GM18907 (cell line): ENCODE results near the gene ISG15.
"Not testable (repeated sequence)": the region's sequence is repeated elsewhere in the genome, so short reads cannot be mapped to it uniquely, and the experiment has no call there.

Experiments used
- ATAC-seq: cut with Tn5 transposase; IDR thresholded peaks from one replicate; pipeline ENCODE4 v1.9.1; 2021; ENCODE audit warnings: mild to moderate bottlenecking, moderate library complexity; ENCODE audit not compliant: unreplicated experiment

ISG15 gene

DNA sequence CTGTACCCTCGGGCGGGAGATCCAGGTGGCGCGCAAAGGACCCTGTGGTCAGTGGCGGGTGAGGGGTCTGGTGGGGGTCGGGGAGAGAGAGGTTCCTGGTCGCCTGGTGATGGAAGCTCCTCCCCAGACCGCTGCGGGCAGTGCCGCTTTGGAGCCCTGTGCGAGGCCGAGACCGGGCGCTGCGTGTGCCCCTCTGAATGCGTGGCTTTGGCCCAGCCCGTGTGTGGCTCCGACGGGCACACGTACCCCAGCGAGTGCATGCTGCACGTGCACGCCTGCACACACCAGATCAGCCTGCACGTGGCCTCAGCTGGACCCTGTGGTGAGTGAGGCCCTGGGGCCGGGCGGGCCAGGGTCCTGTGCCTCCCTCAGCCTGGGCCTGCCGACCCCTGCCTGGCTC is 30.1 kb downstream of the ISG15 start:
- no peak for ATAC-seq

DNA sequence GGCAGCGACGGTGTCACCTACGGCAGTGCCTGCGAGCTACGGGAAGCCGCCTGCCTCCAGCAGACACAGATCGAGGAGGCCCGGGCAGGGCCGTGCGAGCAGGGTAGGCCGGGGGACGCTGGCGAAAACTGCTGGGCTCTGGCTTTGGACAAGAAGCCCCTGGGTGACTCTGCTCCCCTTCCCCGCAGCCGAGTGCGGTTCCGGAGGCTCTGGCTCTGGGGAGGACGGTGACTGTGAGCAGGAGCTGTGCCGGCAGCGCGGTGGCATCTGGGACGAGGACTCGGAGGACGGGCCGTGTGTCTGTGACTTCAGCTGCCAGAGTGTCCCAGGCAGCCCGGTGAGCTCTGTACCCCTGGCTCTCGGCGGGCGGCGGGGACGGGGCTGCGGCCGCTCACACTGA is 30.6 kb downstream of the ISG15 start:
- no peak for ATAC-seq

DNA sequence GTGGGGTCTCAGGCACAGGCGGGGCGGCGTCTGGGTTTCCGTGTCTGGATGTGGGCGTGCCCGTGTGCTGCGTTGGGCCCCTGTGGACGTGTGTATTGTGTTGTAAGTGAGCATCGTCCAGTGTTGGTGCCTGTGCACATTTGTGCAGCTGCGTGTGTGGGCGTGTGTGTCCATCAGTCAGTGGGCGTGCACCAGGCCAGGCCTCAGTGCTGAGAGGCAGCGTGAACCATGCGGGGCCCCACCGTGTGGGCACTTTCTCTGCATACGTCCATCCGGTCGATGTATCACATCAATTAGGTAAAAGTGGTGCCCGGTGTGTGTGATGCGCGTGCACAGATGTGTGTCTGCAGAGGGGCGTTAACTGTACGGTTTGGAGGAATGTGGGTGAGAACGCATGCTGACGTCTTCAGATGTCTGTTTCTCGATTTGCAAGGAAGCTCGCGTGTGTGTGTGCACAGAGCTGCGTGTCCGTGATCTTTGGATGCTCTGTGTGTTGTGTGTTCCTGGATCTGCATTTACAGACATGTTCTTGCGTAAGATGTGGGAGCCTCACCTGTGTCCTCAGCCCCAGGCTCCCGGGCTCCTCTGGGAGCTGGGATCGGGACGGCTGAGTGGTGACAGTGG is 31.3 kb downstream of the ISG15 start:
- ATAC-seq: no peak

DNA sequence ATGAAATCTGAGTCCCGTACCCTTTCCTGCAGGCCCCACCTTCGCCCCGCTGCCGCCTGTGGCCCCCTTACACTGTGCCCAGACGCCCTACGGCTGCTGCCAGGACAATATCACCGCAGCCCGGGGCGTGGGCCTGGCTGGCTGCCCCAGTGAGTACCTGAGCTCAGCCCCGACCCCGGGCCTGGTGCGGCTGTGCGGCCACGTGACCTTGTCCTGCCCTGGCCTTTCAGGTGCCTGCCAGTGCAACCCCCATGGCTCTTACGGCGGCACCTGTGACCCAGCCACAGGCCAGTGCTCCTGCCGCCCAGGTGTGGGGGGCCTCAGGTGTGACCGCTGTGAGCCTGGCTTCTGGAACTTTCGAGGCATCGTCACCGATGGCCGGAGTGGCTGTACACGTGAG is 31.8 kb downstream of the ISG15 start:
- no peak for ATAC-seq

DNA sequence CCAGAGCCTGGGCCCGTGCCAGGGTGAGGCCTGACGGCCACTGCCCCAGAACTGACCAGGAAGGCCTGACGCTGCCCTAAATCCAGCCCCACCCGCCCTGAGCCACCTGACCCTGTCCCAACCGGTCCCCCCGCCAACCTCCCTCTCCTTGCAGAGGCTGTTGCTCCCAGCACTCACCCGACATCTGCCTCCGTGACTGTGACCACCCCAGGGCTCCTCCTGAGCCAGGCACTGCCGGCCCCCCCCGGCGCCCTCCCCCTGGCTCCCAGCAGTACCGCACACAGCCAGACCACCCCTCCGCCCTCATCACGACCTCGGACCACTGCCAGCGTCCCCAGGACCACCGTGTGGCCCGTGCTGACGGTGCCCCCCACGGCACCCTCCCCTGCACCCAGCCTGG is 32.9 kb downstream of the ISG15 start:
- ATAC-seq: no peak

DNA sequence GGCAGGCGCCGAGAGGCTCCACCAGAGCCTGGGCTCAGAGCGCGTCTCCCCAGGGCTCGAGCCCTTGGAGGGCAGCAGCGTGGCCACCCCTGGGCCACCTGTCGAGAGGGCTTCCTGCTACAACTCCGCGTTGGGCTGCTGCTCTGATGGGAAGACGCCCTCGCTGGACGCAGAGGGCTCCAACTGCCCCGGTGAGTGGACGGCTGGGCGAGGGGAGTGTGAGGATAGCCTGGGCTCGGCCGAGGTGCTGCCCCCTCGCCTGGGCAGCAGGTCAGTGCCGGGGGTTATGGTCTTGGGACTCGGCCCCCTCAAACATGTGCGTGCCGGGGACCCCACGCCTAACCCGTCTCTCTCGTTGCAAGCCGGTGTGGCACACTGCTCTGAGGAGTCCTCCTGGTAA is 33.5 kb downstream of the ISG15 start:
- no peak for ATAC-seq

DNA sequence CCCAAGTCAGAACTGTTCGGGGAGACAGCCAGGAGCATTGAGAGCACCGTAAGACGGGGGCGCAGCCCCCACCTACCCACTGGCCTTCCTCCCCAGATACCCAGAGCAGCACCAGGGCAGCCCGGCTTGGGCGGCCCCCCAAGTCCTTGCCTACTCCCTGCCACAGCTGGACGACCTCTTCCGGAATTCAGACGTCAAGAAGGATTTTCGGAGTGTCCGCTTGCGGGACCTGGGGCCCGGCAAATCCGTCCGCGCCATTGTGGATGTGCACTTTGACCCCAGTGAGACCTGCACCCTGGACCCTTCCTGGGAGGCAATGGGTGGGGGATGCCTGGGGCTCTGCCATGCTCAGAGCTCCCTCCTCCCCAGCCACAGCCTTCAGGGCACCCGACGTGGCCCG is 34.1 kb downstream of the ISG15 start:
- ATAC-seq: no peak

DNA sequence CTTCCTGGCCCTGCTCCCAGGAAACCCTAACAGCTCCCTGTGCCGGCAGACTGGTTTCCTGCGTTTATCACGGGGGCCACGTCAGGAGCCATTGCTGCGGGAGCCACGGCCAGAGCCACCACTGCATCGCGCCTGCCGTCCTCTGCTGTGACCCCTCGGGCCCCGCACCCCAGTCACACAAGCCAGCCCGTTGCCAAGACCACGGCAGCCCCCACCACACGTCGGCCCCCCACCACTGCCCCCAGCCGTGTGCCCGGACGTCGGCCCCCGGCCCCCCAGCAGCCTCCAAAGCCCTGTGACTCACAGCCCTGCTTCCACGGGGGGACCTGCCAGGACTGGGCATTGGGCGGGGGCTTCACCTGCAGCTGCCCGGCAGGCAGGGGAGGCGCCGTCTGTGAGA is 34.7 kb downstream of the ISG15 start:
- no peak for ATAC-seq

DNA sequence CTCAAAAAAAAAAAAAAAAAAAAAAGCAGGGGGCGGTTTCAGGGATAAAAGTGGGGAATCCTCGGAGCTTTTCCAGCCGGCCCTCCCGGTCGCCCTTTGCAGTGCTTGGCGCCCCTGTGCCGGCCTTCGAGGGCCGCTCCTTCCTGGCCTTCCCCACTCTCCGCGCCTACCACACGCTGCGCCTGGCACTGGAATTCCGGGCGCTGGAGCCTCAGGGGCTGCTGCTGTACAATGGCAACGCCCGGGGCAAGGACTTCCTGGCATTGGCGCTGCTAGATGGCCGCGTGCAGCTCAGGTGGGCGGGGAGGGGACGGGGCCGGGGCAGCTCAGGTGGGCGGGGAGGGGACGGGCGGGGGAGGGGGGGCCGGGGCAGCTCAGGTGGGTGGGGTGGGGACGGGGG is 35.5 kb downstream of the ISG15 start:
- ATAC-seq: no peak

DNA sequence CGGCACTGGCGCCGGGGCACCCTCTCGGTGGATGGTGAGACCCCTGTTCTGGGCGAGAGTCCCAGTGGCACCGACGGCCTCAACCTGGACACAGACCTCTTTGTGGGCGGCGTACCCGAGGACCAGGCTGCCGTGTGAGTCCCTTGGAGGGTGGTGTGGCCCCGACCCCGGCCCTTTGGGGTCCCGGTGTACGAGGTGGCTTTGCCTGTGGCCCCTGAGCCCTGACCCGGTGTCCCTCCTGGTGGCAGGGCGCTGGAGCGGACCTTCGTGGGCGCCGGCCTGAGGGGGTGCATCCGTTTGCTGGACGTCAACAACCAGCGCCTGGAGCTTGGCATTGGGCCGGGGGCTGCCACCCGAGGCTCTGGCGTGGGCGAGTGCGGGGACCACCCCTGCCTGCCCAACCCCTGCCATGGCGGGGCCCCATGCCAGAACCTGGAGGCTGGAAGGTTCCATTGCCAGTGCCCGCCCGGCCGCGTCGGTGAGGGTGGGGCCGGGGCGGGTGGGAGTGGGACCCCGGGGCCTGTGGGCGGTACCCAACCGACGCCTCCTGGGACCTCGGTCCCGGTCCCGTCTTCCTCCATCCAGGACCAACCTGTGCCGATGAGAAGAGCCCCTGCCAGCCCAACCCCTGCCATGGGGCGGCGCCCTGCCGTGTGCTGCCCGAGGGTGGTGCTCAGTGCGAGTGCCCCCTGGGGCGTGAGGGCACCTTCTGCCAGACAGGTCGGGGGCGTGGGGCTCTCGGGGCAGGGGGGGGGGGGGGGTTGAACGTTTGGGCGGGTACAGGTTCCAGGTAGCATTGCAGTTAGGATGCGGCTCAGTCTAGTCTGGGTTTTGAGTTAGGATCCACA is 36.2 kb downstream of the ISG15 start:
- ATAC-seq: no peak

DNA sequence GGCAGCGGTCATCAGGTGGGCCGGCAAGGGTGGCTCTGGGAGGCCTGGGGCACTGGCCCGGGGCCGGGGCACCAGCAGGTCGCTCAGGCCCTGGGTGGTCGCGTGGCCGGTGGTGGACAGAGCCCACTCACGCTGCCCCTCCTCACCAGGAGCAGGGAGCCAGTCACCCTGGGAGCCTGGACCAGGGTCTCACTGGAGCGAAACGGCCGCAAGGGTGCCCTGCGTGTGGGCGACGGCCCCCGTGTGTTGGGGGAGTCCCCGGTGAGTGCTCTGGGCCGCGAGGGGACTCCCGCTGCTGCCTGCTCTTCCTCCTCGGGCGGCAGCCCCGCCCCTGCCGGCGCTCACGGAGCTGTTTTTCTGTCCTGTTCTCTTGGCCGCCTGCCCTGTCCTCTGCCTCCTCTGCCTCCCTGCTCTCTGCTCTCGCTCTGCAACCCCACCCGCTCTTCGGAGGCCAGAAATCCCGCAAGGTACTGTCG is 37.3 kb downstream of the ISG15 start:
- no peak for ATAC-seq

DNA sequence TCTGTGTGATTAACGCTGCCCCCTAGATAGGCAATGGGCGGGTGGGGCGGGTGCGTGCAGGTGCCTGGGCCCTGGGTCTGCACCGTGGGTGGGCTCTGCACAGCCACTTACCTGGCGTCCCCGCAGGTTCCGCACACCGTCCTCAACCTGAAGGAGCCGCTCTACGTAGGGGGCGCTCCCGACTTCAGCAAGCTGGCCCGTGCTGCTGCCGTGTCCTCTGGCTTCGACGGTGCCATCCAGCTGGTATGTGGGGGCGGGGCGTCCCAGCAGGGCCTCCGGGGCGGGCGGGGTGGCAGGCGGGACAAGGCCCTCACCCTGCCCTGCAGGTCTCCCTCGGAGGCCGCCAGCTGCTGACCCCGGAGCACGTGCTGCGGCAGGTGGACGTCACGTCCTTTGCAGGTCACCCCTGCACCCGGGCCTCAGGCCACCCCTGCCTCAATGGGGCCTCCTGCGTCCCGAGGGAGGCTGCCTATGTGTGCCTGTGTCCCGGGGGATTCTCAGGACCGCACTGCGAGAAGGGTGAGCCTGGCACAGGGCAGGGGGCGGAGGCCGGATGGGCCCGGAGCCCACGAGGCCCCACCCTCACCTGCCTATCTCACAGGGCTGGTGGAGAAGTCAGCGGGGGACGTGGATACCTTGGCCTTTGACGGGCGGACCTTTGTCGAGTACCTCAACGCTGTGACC is 38.0 kb downstream of the ISG15 start:
- no peak for ATAC-seq

DNA sequence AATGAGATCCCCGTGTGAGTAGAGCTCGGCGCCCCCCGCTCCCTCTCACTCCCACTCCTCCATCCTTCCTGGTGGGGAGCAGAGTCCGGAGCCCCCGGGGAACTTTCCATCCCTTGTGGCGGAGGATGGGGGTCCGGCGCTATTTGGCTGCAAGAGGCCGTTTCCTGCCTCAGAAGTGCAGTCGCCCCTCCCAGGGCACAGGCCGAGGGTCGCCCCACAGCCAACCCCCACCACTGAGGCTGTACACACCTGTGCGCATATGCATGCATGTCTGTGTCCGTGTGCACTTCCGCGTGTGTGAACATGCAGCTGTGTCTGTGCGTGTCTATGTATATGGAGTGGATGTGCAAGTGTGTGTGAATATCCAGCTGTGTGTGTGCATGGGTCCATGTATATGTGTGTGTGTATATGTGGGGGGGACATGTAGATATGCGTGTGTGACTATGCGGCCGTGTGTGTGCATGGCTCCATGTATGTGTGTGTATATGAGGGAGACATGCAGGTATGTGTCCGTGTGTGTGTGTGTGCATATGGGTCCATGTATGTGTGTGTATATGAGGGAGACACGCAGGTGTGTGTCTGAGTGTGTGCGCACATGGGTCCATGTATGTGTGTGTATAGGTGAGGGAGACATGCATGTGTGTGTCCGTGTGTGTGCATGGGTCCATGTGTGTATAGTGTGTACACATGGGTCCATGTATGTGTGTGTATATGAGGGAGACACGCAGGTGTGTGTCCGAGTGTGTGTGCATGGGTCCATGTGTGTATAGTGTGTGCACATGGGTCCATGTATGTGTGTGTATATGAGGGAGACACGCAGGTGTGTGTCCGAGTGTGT is 38.9 kb downstream of the ISG15 start:
- no peak for ATAC-seq

DNA sequence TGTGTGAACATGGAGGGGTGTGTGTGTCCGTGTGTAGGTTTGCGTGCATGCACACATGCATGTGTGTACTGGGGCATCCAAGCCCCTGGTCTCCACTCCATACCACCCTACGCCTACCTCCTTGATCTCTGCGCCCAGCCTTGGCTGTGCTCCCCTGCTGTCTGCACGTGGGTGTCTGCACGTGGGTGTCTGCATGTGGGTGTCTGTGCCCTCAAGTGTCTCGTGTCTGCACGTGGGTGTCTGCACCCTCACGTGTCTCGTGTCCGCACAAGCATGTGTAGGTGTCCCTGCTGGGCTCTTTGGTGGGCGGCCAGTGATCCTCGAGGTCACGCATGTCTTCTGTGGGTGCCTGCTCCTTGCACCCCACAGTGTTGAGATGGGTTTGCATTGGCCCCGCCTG is 39.7 kb downstream of the ISG15 start:
- no peak for ATAC-seq

DNA sequence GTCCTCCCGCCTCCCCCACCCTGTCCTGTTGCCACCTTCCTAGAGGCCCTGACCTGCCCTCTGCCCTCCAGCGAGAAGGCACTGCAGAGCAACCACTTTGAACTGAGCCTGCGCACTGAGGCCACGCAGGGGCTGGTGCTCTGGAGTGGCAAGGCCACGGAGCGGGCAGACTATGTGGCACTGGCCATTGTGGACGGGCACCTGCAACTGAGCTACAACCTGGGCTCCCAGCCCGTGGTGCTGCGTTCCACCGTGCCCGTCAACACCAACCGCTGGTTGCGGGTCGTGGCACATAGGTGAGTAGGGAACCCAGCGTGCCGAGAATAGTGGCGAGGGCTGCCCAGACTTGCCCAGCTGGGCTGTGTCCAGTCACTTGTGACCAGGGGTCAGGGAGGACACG is 40.4 kb downstream of the ISG15 start:
- no peak for ATAC-seq

DNA sequence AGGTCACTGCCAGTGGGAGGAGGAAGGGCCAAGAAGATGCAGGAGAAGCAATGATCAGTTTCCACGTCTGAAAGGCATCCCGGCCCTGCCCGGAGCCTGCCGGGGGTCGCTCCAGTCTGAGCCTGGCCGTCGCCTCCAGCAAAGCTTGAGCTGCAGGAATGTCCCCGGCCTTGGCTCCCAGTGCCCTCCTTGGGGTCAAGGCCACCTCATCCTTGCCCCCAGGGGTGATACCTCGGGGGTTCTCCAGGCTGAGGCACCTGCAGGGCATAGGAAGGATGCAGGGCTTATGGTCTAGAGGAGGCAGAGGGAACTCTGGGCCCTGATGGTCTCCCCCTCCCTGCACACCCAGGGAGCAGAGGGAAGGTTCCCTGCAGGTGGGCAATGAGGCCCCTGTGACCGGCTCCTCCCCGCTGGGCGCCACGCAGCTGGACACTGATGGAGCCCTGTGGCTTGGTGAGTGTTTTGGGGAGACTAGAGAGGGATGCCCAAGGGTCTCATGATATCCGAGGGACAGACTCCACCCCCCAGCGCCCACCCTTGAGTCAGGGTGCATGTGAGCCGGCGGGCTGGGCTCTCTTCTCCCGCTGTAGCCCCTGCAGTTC is 40.9 kb downstream of the ISG15 start:
- ATAC-seq: no peak

DNA sequence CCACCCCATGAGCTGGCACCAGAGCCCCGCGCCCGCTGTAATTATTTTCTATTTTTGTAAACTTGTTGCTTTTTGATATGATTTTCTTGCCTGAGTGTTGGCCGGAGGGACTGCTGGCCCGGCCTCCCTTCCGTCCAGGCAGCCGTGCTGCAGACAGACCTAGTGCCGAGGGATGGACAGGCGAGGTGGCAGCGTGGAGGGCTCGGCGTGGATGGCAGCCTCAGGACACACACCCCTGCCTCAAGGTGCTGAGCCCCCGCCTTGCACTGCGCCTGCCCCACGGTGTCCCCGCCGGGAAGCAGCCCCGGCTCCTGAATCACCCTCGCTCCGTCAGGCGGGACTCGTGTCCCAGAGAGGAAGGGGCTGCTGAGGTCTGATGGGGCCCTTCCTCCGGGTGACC is 41.7 kb downstream of the ISG15 start:
- no peak for ATAC-seq

DNA sequence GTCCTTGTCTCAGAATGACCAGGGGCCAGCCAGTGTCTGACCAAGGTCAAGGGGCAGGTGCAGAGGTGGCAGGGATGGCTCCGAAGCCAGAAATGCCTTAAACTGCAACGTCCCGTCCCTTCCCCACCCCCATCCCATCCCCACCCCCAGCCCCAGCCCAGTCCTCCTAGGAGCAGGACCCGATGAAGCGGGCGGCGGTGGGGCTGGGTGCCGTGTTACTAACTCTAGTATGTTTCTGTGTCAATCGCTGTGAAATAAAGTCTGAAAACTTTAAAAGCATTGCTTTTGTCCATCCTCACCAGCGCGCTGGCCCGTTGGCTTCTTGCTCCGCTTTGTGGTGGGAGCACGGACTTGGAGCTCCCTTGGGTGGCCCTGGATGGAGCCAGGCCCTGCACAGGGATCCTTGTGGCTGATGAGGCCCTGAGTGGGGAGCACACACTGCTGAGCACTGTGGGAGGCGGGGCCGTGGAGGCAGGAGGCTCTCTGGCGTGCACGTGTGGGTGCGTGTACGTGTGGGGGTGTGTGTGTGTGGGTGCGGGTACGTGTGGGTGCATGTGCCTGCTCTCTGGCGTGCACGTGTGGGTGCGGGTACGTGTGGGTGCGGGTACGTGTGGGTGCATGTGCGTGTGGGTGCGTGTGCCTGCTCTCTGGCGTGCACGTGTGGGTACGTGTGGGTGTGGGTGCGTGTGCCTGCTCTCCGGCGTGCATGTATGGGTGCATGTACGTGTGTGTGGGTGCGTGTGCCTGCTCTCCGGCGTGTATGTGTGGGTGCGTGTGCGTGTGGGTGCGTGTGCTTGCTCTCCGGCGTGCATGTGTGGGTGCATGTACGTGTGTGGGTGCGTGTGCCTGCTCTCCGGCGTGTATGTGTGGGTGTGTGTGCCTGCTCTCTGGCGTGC is 42.8 kb downstream of the ISG15 start:
- no peak for ATAC-seq

DNA sequence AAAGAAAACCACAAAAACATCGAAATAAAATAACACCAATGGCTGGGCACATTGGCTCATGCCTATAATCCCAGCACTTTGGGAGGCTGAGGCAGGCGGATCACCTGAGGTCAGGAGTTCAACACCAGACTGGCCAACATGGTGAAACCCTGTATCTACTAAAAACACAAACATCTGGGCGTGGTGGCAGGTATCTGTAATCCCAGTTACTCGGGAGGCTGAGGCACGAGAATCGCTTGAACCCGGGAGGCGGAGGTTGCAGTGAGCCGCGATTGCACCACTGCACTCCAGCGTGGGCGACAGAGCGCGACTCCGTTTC is 44.4 kb downstream of the ISG15 start:
- not testable (repeated sequence) for ATAC-seq
